ENCODE results near the gene GJC1. TPM values are rescaled to one million over a fixed set of nuclear protein-coding genes. Genes with fewer than 3 reads are reported as not detected.
"Not testable (repeated sequence)": the region's sequence is repeated elsewhere in the genome, so short reads cannot be mapped to it uniquely, and the experiment has no call there.

Gene GJC1
- total and polyA plus RNA-seq, 2 donors (not counting 3 experiments of a cell fraction or from before 2014, with no cell fraction given) = 13.8 to 39.7 TPM

- CTCF ChIA-PET = interaction anchor here (1.6 kb wide), 1 partner anchor 21 kb away, joined by 3 read pairs; no protein-coding TSS in a partner anchor
These were observed 72.8 kb downstream of the GJC1 start for GRCh38 chr17:44757045-44757917.

GRCh38 chr17:44755180-44755579, 74.9 kb downstream of the GJC1 start:
- H3K9ac ChIP-seq (replicated peaks; ENCODE audit: extremely low read depth, insufficient read depth, low read length); H4K20me1 ChIP-seq (replicated peaks; ENCODE audit: control insufficient read depth, extremely low read depth, insufficient read depth, low read length); DNase-seq (ENCODE audit: low read depth, low spot score); H3K79me2 ChIP-seq (ENCODE audit: control insufficient read depth, insufficient read depth, low read length); H3K9me3 ChIP-seq (replicated peaks; ENCODE audit: control insufficient read depth, insufficient read depth, low read length); H3K4me1 ChIP-seq (ENCODE audit: control insufficient read depth, extremely low read depth, insufficient read depth, low read length); H3K4me3 ChIP-seq (replicated peaks in 1 of 3; ENCODE audit: insufficient read depth in 1 of 3, low read depth in 1 of 3, low read length in 3 of 3); intact Hi-C loops (cut with micrococcal nuclease); H3K27ac ChIP-seq (ENCODE audit: insufficient read depth, low read depth, low read length); H3K27me3 ChIP-seq (ENCODE audit: control insufficient read depth in 2 of 2, insufficient read depth in 2 of 2, low read length in 2 of 2); H2AFZ ChIP-seq (ENCODE audit: low read depth, low read length); BruUV-seq (replicated peaks); FAIRE-seq; H3K4me2 ChIP-seq (ENCODE audit: insufficient read depth, low read length); H3K9me1 ChIP-seq (replicated peaks; ENCODE audit: control insufficient read depth, extremely low read depth, insufficient read depth, low read length); H3K36me3 ChIP-seq (ENCODE audit: control insufficient read depth in 2 of 2, extremely low read depth in 1 of 2, insufficient read depth in 2 of 2, low read length in 2 of 2): not testable (repeated sequence)
- dilution Hi-C loops (cut with MboI; ENCODE audit: extremely low pct_ligation_motif_present, low sequenced_read_pairs) = loop anchor here (25.0 kb wide), 1 partner anchor 107 kb away; no protein-coding TSS in a partner anchor
- ChIA-PET CTCF (interaction anchor here (0.6 kb wide), 1 partner anchor 124 kb away, joined by 3 read pairs; no protein-coding TSS in a partner anchor), POLR2A (interaction anchor here (0.7 kb wide), 1 partner anchor 1664 kb away, joined by 3 read pairs; no protein-coding TSS in a partner anchor)

More at GRCh38 chr17:44757045-44757917, 72.8 kb downstream of the GJC1 start:
- FAIRE-seq (no peak), DNase-seq (ENCODE audit: low read depth, low spot score) (no peak)
- no peaks in the 10 kb centered on the region for H3K79me2 ChIP-seq (ENCODE audit: control insufficient read depth, insufficient read depth, low read length)
- H3K27me3 ChIP-seq (ENCODE audit: control insufficient read depth in 2 of 2, insufficient read depth in 2 of 2, low read length in 2 of 2) = no peaks in the 10 kb centered on the region
- no peaks in the 10 kb centered on the region for H3K9me3 ChIP-seq (replicated peaks; ENCODE audit: control insufficient read depth, insufficient read depth, low read length)
- dilution Hi-C loops (cut with MboI; ENCODE audit: extremely low pct_ligation_motif_present, low sequenced_read_pairs) (loop anchor here (25.0 kb wide), 1 partner anchor 105 kb away; no protein-coding TSS in a partner anchor), intact Hi-C loops (cut with micrococcal nuclease) (no loop called here)
- no peaks in the 10 kb centered on the region for H3K36me3 ChIP-seq (ENCODE audit: control insufficient read depth in 2 of 2, extremely low read depth in 1 of 2, insufficient read depth in 2 of 2, low read length in 2 of 2)
- no TSS peak for BruUV-seq (replicated peaks)
- no peak overlapping the region for H2AFZ ChIP-seq (ENCODE audit: low read depth, low read length)
- POLR2A ChIA-PET = no interaction called here
- H3K9me1 ChIP-seq (replicated peaks; ENCODE audit: control insufficient read depth, extremely low read depth, insufficient read depth, low read length) = no peaks in the 10 kb centered on the region
- H3K4me2 ChIP-seq (ENCODE audit: insufficient read depth, low read length) = no peak overlapping the region
- H4K20me1 ChIP-seq (replicated peaks; ENCODE audit: control insufficient read depth, extremely low read depth, insufficient read depth, low read length) = no peaks in the 10 kb centered on the region
- H3K27ac ChIP-seq (ENCODE audit: insufficient read depth, low read depth, low read length) = no peak overlapping the region
- TF ChIP-seq MYC (IDR thresholded peaks at IDR 0.05; ENCODE audit: low read depth, low read length) (no peak), POLR2AphosphoS5 (IDR thresholded peaks at IDR 0.05; ENCODE audit: insufficient read depth, low read depth, low read length) (no peak), GATA2 (IDR thresholded peaks at IDR 0.05; ENCODE audit: insufficient read depth, insufficient read length, low read depth, low read length) (no peak), FOS (IDR thresholded peaks at IDR 0.05; ENCODE audit: borderline replicate concordance, insufficient read depth, low read length) (no peak), CTCF (IDR thresholded peaks at IDR 0.05; ENCODE audit: extremely low read depth in 1 of 2, insufficient read depth in 1 of 2, low read depth in 1 of 2, low read length in 2 of 2) (no peak), EZH2 (IDR thresholded peaks at IDR 0.05; ENCODE audit: borderline replicate concordance, low read depth, low read length, severe bottlenecking) (no peak), JUN (IDR thresholded peaks at IDR 0.05; ENCODE audit: borderline replicate concordance, insufficient read depth, insufficient read length, low read depth) (no peak), MAX (IDR thresholded peaks at IDR 0.05; ENCODE audit: insufficient read depth, insufficient read length) (no peak), POLR2A (IDR thresholded peaks at IDR 0.05; ENCODE audit: low read depth, low read length) (no peak)
- H3K4me1 ChIP-seq (ENCODE audit: control insufficient read depth, extremely low read depth, insufficient read depth, low read length) = peaks cover 5% of the 10 kb centered on the region
- no peak overlapping the region for H3K4me3 ChIP-seq (replicated peaks in 1 of 3; ENCODE audit: insufficient read depth in 1 of 3, low read depth in 1 of 3, low read length in 3 of 3)
- no peak overlapping the region for H3K9ac ChIP-seq (replicated peaks; ENCODE audit: extremely low read depth, insufficient read depth, low read length)
